Breast epithelium (tissue), 3 donors: ENCODE data around the gene POU5F1.

ENCODE experiments used
- POLR2A ChIP-seq: fragments of 450-650 bp; IDR thresholded peaks from one replicate; pipeline ENCODE4 v1.6.1; 2016; ENCODE audit warnings: antibody characterized with exemption, mild to moderate bottlenecking, moderate library complexity
- POLR2AphosphoS5 ChIP-seq, 3 donors: sonication (generic); formaldehyde crosslinking; IDR thresholded peaks; one replicate each; pipeline ENCODE4 v1.6.1; 2017; ENCODE audit warnings: antibody characterized with exemption in 3 of 3
- TF ChIP-seq, protein P1 (sequence below), 3 donors: fragments of 450-650 bp; IDR thresholded peaks; one replicate each; pipeline ENCODE4 v1.5.1; 2016 to 2017; ENCODE audit warnings: antibody characterized with exemption in 3 of 3, mild to moderate bottlenecking in 3 of 3, moderate library complexity in 3 of 3

GRCh38 chr6:31208506-31208905, 38.0 kb upstream of the POU5F1 start:
- TF ChIP-seq, protein P1, sequence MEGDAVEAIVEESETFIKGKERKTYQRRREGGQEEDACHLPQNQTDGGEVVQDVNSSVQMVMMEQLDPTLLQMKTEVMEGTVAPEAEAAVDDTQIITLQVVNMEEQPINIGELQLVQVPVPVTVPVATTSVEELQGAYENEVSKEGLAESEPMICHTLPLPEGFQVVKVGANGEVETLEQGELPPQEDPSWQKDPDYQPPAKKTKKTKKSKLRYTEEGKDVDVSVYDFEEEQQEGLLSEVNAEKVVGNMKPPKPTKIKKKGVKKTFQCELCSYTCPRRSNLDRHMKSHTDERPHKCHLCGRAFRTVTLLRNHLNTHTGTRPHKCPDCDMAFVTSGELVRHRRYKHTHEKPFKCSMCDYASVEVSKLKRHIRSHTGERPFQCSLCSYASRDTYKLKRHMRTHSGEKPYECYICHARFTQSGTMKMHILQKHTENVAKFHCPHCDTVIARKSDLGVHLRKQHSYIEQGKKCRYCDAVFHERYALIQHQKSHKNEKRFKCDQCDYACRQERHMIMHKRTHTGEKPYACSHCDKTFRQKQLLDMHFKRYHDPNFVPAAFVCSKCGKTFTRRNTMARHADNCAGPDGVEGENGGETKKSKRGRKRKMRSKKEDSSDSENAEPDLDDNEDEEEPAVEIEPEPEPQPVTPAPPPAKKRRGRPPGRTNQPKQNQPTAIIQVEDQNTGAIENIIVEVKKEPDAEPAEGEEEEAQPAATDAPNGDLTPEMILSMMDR (IDR thresholded peaks at IDR 0.05) = no peak
- no peak for TF ChIP-seq POLR2A
- TF ChIP-seq POLR2AphosphoS5 (IDR thresholded peaks at IDR 0.05) = no peak
